KBM-7 (cell line): ENCODE results near the gene TNFAIP8L1.

ENCODE experiments used
- DNase-seq: peaks from one replicate; pipeline ENCODE4 v3.0.0-alpha.2; 2015
- in situ Hi-C: fragments of 300-500 bp; cut with MboI; formaldehyde crosslinking; loops from 2 replicates; pipeline ENCODE4 v1.14.3; 2020; ENCODE audit warnings: low sequenced_read_pairs, low pct_unique_long_range_greater_than_20kb, mixed read lengths

TNFAIP8L1 gene

DNA sequence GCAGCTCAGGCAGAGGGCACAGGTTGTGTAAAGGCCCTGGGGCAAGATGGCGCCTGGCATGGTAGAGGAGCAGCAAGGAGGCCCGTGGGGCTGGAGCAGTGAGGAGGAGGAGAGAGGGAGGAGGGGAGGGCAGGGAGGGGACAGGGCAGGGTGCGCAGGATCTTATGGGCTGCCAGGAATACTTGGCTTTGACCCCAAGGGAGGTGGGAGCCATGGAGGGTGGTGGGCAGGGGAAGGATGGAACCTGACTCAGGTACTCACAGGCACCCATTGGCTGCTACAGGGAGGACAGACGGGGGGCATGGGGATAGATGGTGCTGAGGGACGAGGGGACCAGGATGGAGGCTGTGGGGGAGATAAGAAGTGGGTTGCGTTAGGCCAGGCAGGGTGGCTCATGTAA, 3.3 kb downstream of the TNFAIP8L1 start:
- DNase-seq: no peak
- in situ Hi-C loops: no loop called here

DNA sequence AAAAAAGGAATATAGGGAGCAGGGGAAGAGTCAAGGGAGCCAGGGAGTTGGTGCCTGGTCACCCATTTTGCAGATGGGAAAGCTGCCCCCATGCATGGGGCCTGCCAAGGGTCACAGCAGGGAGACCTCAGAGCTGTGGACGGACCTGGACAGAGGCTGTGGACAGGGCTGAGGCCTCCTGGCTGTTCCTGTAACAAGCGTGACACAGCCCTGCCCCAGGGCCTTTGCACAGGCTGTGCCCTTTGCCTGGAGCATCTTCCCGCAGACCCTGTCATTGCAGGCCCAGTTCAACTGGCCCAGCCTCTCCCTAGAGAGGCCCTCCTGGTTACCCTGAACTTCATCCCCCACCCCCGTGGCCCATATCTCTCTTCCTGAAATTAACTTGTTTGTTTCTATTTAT, 6.4 kb downstream of the TNFAIP8L1 start:
- no peak for DNase-seq
- in situ Hi-C loops: no loop called here

DNA sequence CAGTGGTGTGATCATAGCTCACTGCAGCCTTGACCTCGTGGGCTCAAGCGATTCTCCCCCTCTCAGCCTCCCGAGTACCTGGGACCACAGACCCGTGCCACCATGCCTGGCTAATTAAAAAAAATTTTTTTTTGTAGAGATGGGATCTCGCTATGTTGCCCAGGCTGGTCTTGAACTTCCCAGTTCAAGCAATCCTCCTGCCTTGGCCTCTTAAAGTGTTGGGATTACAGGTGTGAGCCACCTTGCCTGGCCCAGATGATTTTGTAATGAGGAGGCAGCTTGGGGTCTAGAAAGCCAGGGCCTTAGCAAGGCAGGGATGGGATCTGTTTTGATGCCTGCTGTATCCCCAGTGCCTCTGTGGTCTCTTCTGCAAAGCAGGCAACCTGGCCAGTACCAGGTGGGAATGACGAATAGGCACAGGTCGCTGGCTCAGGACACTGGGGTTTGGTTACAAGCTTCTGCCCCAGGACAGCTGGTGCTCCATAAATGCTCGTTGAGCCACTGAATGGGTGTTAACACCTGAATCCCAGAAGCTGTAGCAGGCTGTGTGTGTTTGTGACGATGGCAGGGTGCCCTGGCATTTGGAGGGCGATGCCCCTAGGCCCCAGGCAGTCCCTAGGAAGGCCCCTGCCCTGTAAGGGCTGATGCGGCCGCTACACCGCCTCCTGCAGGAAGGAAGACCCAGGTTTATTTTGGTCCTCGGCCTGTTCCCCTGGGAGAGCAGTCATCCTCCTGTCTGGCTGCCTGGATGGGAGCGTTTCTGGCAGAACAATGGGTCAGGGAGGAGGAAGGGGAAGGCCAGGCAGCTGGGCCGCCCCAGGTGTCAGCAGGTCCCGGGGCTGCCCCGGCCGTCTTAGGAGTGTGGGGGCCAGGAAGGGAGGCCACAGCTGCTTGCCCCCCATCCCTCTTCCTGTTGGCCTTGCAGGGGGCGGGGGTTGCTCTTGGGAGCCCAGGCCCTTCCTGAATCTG, 8.6 kb downstream of the TNFAIP8L1 start:
- in situ Hi-C loops: no loop called here
- DNase-seq: no peak

DNA sequence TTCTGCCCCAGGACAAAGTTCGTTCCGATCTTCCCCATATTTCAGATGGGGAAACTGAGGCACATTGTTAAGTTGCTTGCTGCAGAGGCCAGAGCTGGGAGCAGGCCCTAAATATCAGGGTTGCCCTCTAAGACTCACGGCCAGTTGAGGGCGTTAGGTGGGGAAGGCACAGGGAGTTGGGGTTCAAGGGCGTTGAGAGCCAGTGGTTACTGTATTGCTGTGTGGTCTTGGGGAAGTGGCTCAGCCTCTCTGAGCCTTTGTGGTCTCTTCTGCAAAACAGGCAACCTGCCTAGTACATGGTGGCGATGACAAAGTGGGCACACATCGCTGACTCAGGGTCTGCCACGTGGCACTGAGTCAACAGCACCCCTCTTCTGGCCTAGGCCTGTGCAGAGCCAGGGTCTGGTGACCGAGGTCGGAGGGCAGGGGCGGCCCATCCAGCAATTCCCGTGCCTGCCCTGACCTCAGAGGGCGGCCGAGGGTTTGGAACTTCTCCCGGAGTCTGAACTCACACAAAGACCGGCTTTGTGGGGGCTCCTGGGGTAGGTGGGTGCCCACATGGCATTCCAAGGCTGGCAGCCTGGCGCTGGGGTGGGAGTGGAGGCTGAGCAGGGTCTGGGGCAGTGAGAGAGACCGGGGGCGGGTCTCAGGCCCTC, 10.2 kb downstream of the TNFAIP8L1 start:
- in situ Hi-C loops: no loop called here
- no peak for DNase-seq

DNA sequence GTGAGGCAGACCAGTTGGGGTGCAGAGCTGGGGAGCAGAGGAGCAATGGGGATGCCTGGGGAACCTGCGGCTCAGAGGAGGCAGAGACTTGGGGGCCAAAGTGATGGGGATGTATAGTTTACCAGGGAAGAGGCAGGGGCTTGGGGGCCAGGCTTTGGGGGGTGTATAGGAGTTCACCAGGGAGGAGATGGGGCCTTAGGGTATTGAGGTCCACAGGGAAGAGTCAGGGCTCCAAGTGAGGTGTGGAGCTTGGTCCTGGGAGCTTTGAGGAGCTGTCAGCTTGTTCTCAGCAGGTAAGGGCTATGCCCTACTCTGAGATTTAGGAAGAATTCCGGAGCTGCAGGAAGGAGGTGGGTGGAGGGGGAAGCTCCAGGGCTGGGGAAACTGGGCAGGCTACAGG, 10.8 kb downstream of the TNFAIP8L1 start:
- in situ Hi-C loops: no loop called here
- DNase-seq: no peak

DNA sequence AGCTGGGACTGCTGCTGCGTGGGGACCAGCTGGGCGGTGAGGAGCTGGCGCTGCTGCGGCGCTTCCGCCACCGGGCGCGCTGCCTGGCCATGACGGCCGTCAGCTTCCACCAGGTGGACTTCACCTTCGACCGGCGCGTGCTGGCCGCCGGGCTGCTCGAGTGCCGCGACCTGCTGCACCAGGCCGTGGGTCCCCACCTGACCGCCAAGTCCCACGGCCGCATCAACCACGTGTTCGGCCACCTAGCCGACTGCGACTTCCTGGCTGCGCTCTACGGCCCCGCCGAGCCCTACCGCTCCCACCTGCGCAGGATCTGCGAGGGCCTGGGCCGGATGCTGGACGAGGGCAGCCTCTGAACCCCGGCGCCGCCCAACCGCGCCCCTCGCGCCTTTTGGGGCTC, 12.8 kb downstream of the TNFAIP8L1 start:
- in situ Hi-C loops: no loop called here
- no peak for DNase-seq

DNA sequence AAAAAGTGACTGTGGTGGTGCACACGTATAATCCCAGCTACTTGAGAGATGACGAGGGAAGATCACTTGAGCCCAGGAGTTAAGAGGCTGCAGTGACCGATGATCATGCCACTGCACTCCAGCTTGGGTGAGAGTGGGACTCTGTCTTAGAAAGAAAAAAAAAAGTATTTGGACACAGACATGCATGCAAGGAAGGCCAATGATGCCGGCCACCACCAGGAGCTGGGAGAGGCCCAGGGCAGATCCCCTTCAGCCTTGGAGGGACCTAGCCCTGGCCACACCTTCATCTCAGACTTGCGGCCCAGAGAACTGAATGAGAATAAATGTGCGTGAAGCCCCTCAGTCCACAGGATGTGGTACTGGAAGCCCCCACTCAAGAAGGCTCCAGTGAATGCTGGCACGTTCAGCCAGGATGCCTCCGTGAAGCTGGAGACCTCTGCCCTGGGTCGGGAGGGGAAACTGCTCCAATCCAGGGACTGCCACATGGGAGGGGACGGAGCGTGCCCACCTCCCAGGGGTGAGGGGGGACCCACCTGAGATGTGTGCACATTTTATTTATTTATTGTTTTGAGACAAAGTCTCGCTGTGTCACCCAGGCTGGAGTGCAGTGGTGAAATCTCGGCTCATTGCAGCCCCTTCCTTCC, 14.6 kb downstream of the TNFAIP8L1 start:
- in situ Hi-C loops: no loop called here
- no peak for DNase-seq

DNA sequence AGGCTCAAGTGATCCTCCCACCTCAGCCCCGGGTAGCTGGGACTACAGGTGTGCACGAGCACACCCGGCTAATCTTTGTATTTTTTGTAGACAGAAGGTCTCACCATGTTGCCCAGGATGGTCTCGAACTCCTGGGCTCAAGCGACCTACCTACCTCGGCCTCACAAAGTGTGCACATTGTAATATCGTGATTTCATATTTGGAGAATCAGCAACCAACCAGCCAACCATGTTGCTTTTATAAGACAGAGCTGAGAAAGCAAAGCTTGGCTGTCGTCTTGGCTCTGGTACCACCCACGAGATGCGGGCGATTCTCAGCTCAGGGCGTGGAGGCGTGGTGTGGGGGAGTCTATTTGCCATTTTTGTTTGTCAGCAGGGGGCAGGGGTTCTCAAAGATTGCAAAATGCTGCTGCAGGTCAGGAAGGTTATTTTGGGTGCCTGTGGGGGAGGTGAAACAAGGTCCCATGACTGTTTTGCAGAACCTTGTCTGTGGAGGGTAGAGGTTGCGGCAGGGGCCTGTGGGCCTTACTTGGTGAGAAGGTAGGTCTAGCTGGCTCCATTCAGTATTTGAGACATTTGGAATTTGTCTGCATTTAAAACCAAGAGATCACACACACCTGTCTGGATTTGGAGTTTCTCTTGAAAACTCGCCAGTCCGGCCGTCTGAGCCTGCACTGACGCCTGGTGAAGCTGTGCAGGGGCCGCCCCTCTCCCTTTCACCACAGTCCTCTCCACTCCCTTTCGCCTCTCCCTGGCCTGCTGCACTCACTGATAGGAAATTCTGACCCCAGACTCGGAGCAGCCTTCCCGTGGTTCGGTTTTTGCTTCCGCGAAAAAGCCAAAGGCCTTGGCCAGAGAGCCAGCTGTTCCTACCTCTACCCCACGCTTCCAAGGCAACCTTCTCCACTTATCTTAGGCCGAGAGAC, 15.4 kb downstream of the TNFAIP8L1 start:
- in situ Hi-C loops: no loop called here
- no peak for DNase-seq

DNA sequence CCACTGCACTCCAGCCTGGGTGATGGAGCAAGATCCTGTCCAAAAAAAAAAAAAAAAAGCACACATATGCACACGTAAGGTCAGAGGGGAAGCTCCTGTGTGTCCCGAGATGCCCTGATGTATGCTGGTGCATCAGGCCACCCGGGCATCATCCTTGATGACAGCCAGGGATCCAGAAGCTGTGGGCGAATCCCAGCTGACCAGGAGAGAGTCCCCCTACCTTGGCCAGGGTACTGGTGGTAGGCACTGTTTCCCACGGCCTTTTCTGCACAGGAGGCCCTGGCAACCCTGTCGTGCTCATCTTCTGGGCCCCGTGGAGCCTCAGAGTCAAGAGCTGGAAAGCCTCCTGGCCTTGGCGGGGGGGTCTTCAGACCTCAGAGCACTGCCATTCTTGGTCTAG, 16.8 kb downstream of the TNFAIP8L1 start:
- in situ Hi-C loops: no loop called here
- DNase-seq: no peak

DNA sequence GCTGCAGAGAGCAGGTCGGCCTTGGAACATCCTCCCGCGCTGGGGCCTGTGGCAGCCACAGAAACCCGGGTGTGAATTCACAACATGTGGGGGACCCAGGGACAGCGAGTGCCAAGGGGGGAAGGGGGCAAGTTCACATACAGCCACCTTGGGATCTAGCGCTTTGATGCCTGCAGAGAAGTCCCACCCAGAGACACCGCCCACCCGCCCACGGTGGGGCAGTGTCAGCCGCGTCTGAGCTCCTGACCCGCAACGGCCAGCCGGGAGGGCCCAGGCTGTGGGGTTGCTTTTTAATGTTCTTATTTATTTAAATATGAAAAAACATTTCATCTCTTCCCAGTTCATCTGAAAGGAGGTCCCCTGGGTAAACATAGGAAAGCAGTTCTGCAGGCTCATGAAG, 17.9 kb downstream of the TNFAIP8L1 start:
- in situ Hi-C loops: no loop called here
- DNase-seq: no peak

DNA sequence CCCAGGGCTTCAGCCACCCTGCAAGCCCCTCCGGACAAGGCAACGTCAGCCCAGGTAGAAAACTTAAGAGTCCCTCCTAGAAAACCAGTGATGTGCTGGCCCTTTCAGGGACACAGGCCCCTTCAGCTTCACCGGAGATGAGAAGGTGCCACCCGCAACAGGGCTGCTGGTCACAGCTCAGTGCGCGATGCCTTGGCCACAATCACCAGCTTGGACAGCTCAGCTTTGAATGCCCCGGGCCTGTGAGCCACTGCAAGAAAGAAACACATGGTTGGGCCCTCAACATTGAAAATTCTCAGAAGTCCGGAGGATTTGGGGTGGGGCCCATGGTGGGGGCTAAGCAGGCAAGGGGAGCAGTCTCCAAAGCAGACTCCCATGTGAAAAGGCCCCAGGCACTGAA, 18.5 kb downstream of the TNFAIP8L1 start:
- in situ Hi-C loops: no loop called here
- DNase-seq: no peak

DNA sequence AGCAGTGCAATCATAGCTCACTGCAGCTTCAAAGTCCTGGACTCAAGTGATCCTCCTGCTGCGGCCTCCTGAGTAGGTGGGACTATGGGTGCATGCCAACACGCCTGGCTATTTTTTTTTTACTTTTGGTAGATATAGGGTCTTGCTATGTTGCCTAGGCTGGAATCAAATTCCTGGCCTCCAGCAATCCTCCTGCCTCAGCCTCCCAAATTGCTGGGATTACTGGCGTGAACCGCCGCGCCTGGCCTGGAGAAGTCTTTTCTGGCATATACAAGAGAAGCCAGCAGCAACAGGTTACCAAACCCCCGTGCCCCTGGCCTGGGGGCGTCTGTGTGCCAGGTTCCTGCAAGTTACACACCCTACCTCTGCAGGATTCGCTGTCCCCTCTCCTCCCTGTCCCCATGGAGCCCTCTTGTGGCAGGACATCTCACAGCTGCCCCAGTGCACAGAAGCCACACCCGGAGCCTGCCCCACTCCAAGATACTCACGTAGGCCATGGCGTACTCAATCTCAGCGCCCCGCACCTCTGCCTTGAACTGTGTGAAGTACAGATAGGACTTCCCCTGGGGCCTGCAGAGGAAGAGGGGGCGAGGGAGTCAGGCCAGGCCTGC, 21.0 kb downstream of the TNFAIP8L1 start:
- DNase-seq: peak; percentile 68
- in situ Hi-C loops: no loop called here

DNA sequence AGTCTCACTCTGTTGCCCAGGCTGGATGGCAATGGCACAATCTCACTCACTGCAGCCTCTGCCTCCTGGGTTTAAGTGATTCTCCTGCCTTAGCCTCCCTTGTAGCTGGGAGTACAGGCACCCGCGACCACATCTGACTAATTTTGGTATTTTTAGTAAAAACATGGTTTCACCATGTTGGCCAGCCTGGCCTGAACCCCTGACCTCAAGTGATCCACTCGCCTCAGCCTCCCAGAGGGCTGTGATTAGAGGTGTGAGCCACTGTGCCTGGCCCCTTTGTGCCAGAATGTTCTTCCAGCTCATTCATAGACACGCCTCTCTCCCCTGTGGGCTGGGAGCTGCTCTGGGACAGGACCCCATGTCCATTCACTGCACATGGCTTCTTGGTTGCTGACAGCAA, 21.7 kb downstream of the TNFAIP8L1 start:
- no peak for DNase-seq
- in situ Hi-C loops: no loop called here

DNA sequence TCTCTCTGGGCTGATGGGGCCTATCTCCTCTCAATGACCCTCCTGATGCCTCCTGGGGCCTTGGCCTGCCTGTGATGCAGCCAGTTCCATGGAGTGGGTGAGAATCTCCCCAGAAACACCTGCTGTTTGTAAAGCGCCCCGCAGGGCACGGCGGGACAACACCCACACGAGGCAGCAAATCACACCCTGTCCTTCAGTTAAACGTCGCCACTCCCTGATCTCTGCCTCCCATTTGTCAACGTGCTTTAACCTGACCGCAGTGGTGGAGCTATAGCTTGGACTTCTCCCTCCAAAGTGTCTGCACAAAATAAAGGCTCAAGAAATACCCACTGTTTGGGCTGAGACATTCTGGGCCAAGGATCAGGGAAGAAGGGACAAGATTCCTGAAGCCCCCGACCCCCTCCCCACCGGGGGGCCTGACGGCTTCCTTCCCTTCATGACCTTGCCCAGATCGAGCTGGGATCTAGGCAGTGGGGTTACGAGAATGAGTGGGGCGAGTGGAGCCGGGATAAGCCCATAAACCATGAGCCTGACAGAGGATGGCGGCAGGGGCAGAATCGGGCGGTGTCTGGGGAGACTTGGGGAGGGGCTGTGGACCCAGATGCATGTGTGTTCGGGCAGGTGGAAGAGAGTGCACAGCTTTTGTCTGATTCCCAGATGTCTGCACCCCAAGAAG, 22.8 kb downstream of the TNFAIP8L1 start:
- no peak for DNase-seq
- in situ Hi-C loops: no loop called here

DNA sequence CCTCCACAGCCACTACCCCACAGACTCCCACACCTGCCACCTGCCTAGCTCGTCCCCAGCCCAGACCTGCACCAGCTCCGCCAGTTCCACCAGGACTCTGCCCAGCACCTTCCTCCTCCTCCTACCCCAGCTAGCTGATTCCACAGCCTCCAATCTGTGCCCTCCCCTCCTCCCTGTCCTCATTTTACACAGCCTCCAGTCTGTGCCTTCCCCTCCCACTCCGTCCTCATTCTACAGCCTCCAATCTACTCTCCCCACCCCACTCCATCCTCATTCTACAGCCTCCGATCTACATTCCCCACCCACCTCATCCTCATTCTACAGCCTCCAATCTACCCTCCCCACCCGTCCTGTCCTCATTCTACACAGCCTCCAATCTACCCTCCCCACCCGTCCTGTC, 23.5 kb downstream of the TNFAIP8L1 start:
- DNase-seq: no peak
- in situ Hi-C loops: no loop called here

DNA sequence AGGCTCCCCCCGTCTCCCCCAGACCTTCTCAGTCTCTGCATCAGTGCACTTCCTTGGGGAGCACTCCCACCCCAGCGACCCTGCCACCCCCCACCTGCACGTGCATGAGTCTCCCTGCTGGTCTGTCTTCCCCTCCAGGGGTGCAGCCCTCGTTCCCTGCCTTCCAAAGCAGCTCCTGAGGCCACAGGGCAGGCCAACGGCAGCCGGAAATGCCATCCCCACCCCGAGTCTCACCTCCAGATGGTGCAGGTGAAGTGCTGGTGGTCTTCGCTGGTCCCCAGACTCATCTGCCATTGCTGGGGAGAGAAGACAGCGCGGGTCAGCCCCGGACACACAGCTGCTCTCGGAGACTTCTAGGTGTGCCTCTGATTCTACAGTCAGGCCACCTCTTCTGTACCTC, 25.3 kb downstream of the TNFAIP8L1 start:
- in situ Hi-C loops: no loop called here
- DNase-seq: no peak

DNA sequence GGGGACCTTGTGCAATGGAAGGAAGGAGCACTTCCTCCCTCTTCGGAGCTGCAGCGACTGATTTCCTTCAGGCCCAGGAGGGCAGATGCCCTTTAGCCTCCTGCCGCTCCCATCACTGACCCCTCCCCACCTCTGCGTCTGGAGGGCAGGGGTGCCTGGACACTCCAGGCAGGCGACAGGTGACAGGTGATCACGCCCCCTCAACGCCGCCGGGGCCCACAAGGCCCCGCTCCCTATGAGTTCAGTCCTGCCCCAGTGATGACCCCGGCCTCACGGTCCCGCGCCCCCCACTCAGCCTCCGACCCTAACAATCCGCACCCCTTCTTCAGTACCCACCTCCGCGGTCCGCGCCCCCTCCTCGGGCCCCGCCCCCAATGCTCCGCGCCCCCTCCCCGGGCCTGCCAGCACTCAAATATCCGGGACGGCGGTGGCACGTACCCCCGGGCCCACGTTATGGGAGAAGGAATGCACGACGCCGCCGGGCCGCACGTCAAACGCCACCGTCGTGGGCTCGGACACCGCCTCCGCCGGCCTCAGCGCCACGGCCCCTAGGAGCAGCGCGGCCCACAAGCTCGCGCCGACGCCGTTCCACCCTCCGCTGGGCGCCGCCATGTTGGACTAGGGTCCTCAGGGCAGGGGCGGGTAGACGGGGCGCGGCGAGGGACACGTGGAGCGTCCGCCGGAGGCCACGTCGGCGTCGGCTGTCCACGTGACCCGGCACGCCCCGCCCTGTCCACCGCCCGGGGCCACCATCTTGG, 30.6 kb downstream of the TNFAIP8L1 start, which contains the start of gene MYDGF:
Gene MYDGF (minus strand): TSS at position 620 of the 758 bp plus-strand sequence. CDS start 8 bp downstream, at position 612.
- in situ Hi-C loops: no loop called here
- DNase-seq: peak; percentile 74
